Liver (tissue), 3 donors: ENCODE results near the gene MLKL.

Experiments
- FOXA1 ChIP-seq: IDR thresholded peaks from 2 replicates; pipeline ENCODE4 v1.6.1; 2016; ENCODE audit warnings: antibody characterized with exemption
- TAF1 ChIP-seq: conservative IDR thresholded peaks from 2 replicates; pipeline ENCODE4 v1.6.1; 2016; ENCODE audit warnings: antibody characterized with exemption, mild to moderate bottlenecking
- YY1 ChIP-seq: IDR thresholded peaks from 2 replicates; pipeline ENCODE4 v1.6.1; 2016; ENCODE audit warnings: antibody characterized with exemption, mild to moderate bottlenecking
- TF ChIP-seq, protein P1 (sequence below): IDR thresholded peaks from 2 replicates; pipeline ENCODE4 v1.6.1; 2016; ENCODE audit warnings: antibody characterized with exemption
- TF ChIP-seq, protein P2 (sequence below): fragments of 150-350 bp; IDR thresholded peaks from 2 replicates; pipeline ENCODE4 v1.5.1; 2017; ENCODE audit warnings: improper control_type of control experiment, low read depth, low read length; ENCODE audit not compliant: missing input control
- donor health status: healthy.
- donor health status: healthy.

DNA sequence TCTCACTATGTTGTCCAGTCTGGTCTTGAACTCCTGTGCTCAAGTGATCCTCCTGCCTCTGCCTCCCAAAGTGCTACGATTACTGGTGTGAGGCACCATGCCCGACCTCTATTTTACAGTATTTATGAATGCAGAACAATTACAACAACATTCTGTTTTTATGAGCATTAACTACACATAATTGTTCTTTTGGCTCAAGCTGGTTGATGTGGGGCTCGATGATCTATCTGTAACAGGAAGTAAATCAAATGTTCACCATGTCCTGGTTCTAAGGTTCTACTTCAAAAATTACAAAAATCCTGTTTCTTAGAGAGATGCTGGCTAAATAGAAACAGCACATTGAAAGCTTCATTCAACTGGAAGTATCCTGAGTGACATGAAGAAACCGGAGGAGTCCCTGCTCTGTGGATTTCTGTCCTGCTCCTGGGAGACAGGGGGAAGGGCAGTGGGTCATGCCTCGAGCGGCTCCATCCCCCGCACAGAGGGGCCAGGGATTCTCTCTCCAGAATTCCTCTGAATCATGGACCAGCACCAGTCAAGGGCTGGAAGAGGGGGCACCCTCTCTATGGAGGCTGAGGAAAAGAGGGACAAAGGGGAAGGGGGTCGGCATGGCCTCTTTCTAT, 42.5 kb upstream of the MLKL start:
- TF ChIP-seq, protein P1, sequence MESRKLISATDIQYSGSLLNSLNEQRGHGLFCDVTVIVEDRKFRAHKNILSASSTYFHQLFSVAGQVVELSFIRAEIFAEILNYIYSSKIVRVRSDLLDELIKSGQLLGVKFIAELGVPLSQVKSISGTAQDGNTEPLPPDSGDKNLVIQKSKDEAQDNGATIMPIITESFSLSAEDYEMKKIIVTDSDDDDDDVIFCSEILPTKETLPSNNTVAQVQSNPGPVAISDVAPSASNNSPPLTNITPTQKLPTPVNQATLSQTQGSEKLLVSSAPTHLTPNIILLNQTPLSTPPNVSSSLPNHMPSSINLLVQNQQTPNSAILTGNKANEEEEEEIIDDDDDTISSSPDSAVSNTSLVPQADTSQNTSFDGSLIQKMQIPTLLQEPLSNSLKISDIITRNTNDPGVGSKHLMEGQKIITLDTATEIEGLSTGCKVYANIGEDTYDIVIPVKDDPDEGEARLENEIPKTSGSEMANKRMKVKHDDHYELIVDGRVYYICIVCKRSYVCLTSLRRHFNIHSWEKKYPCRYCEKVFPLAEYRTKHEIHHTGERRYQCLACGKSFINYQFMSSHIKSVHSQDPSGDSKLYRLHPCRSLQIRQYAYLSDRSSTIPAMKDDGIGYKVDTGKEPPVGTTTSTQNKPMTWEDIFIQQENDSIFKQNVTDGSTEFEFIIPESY = no peak
- TF ChIP-seq FOXA1 (no peak), TAF1 (no peak), YY1 (no peak)
- TF ChIP-seq, protein P2, sequence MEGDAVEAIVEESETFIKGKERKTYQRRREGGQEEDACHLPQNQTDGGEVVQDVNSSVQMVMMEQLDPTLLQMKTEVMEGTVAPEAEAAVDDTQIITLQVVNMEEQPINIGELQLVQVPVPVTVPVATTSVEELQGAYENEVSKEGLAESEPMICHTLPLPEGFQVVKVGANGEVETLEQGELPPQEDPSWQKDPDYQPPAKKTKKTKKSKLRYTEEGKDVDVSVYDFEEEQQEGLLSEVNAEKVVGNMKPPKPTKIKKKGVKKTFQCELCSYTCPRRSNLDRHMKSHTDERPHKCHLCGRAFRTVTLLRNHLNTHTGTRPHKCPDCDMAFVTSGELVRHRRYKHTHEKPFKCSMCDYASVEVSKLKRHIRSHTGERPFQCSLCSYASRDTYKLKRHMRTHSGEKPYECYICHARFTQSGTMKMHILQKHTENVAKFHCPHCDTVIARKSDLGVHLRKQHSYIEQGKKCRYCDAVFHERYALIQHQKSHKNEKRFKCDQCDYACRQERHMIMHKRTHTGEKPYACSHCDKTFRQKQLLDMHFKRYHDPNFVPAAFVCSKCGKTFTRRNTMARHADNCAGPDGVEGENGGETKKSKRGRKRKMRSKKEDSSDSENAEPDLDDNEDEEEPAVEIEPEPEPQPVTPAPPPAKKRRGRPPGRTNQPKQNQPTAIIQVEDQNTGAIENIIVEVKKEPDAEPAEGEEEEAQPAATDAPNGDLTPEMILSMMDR = no peak
